ENCODE results near the gene NOL12.

The NOL12 gene

GRCh38 chr22:37708580-37709444, 22.7 kb downstream of the NOL12 start:
- no peak overlapping the region for H3K4me3 ChIP-seq (ENCODE audit: low read length)
- no peak for TF ChIP-seq CTCF (conservative IDR thresholded peaks at IDR 0.05; ENCODE audit: low read depth, low read length)
- no peak for DNase-seq (ENCODE audit: low read depth)

GRCh38 chr22:37709445-37709765, 23.3 kb downstream of the NOL12 start:
- TF ChIP-seq CTCF (conservative IDR thresholded peaks at IDR 0.05; ENCODE audit: low read depth, low read length): no peak
- no peak overlapping the region for H3K4me3 ChIP-seq (ENCODE audit: low read length)
- DNase-seq (ENCODE audit: low read depth): no peak

GRCh38 chr22:37710675-37711074, 24.5 kb downstream of the NOL12 start:
- DNase-seq (ENCODE audit: low read depth): no peak
- no peak overlapping the region for H3K4me3 ChIP-seq (ENCODE audit: low read length)
- no peak for TF ChIP-seq CTCF (conservative IDR thresholded peaks at IDR 0.05; ENCODE audit: low read depth, low read length)

GRCh38 chr22:37711490-37711889, 25.3 kb downstream of the NOL12 start:
- no peak for TF ChIP-seq CTCF (conservative IDR thresholded peaks at IDR 0.05; ENCODE audit: low read depth, low read length)
- no peak for DNase-seq (ENCODE audit: low read depth)
- no peak overlapping the region for H3K4me3 ChIP-seq (ENCODE audit: low read length)

- no peak overlapping the region for H3K4me3 ChIP-seq (ENCODE audit: low read length)
- no peak for TF ChIP-seq CTCF (conservative IDR thresholded peaks at IDR 0.05; ENCODE audit: low read depth, low read length)
- no peak for DNase-seq (ENCODE audit: low read depth)
These were observed 27.6 kb downstream of the NOL12 start for GRCh38 chr22:37713761-37714160.

- no peak for TF ChIP-seq CTCF (conservative IDR thresholded peaks at IDR 0.05; ENCODE audit: low read depth, low read length)
- H3K4me3 ChIP-seq (ENCODE audit: low read length): no peak overlapping the region
- no peak for DNase-seq (ENCODE audit: low read depth)
These were observed 28.5 kb downstream of the NOL12 start for GRCh38 chr22:37714634-37715033.

GRCh38 chr22:37715760-37716159, 29.6 kb downstream of the NOL12 start:
- H3K4me3 ChIP-seq (ENCODE audit: low read length): no peak overlapping the region
- TF ChIP-seq CTCF (conservative IDR thresholded peaks at IDR 0.05; ENCODE audit: low read depth, low read length): no peak
- no peak for DNase-seq (ENCODE audit: low read depth)

Measured in retinal pigment epithelial cell (primary cell).